Limb (tissue), 2 donors: ENCODE results near the gene PCED1B.
"Not testable (repeated sequence)": the region's sequence is repeated elsewhere in the genome, so short reads cannot be mapped to it uniquely, and the experiment has no call there.

Experiments used
- DNase-seq, 2 donors: peaks; one replicate each; pipeline ENCODE4 v3.0.0-alpha.2; 2016; ENCODE audit errors: extremely low spot score in 2 of 2

The PCED1B gene

DNA sequence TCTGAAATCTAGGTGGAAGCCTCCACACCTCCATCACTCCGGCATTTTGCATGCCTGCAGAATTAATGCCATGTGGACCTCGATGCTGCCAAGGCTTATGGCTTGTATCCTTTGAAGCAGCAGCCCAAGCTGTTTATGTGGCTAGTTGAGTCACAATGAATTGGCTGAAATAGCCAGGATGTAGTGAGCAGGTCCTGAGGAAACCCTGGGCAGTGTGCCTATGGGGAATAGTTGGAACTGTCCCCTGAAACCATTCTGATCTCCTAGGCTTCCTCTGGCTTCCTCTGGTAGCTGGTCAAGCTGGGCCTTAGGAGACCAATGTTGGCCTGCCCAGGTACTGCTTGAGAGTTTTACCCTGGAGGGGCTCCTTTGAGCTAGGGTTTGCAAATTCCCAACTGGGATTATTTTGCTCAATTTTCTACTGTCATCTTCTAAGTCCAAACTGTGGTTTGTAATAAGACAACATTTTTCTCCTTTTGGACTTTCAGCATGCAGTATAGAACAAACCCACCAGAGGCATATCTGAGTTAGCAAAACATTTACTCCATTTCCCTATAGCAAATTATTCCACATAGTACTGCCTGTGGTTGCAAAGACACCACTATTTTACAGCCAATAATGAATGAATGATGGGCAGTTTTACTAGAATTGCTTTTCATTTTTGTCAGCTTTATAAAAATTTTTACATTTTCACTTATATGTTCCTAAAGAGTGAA is 85.5 kb downstream of the PCED1B start:
- no peak for DNase-seq

DNA sequence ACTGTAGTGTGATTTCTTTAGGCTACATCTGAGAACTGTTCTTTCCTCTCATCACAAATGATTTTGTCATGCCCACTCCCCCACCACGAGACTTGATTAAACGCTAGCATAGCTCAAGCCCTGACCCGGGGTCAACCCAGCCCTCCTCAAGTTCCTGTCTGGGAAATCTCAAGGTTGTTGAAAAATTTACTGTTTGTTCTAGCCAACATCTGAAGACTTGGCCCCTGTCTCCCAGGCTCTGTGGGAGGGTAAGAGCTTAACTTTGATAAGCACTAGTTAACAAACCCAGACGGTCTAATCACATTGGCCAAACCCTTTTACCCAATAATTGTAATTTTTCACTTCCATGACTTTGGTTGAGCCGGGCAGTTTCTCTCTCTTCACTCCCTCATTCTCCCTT is 86.5 kb downstream of the PCED1B start:
- no peak for DNase-seq

DNA sequence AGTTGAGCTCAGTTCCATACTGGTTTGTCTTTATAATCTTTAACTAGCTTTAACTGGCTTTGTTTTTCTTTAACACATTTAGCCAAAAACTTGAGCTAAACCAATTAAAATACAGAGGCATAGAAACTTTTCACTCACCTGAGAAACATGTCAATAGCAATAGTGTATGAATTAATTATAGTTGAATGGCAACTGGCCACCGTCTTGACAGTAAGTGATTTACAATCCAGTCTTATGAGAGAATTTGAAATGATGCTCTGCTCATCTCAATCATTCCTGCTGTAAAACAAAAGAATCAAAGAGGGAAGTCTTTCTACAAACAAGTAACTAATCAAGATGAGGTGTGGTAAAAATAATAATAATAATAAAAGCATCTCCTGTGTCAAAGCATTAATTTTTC is 86.9 kb downstream of the PCED1B start:
- no peak for DNase-seq

DNA sequence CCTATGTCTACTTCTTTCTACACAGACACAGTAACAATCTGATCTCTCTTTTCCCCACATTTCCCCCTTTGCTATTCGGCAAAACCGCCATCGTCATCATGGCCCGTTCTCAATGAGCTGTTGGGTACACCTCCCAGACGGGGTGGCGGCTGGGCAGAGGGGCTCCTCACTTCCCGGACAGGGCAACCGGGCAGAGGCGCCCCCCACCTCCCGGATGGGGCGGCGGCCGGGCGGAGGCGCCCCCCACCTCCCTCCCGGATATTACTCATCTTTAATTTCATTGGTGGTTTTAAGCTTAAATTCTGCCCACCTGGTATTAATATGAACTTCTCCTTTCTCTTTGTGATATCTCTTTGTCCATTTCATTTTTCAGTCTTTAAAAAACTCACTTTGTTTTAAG is 90.9 kb downstream of the PCED1B start:
- not testable (repeated sequence) for DNase-seq

DNA sequence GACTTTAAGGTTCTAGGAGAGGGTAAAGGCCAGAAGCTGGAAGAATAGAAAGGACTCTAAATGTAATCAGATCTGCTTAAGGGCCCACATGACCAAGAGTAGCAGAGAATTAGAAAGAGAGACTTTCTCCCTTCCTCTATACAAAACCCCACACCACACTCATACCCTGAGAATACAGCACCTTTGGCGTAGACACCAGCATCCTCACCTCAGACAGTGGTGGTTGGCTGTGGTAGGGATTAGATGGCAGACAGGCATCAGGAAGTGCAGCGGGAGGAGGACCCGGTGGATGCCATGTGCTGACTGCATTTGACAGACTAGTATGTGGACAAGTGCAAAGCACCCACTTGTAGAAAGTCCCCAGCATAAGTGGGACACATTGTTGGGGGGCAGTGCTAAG is 98.6 kb downstream of the PCED1B start:
- no peak for DNase-seq

DNA sequence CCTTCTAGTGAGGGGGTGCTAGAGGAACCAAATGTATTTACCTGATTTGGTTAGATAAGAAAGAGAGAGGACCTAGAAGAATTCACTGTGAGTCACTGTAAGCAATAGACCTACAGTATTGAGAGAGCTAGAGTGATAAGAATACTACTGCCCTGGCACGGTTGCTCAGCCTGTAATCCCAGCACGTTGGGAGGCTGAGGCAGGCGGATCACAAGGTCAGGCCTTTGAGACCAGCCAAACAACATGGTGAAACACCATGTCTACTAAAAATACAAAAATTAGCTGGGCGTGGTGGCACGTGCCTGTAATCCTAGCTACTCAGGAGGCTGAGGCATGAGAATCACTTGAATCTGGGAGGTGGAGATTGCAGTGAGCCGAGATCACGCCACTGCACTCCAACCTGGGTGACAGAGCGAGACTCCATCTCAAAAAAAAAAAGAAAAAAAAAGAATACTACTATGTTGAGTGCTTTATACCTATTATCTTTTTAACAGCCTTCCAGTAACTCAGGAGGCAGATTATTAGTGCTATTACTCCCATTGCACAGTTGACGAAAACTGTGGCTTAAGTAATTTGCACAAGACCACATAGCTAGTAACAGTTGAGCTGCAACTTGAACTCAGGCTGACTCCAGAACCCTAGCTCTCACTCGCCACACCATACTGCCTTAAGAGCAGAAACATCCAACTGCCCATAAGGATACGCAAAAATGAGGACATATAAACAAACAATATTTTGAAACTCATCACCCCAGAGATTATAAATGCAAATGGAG is 102.9 kb downstream of the PCED1B start:
- not testable (repeated sequence) for DNase-seq

DNA sequence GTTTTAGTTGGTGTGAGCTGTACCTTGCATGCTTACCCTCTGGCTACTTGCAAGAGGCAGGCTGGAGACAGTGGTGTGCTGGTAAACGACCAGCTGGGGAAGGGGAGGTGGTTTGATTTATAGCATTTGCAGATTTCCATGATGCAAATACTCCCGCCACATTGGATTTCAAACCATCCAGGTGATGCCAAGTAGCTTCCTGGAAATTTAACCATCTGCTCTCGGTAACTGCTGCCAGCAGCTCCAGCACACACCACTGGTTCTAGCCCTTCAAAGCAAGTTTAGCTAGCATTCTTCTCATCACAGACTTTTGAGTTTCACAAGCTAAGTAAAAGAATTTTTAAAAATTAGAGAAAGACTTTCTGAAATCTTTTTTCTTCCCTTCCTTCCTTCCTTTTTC is 104.8 kb downstream of the PCED1B start:
- DNase-seq, result no peak

DNA sequence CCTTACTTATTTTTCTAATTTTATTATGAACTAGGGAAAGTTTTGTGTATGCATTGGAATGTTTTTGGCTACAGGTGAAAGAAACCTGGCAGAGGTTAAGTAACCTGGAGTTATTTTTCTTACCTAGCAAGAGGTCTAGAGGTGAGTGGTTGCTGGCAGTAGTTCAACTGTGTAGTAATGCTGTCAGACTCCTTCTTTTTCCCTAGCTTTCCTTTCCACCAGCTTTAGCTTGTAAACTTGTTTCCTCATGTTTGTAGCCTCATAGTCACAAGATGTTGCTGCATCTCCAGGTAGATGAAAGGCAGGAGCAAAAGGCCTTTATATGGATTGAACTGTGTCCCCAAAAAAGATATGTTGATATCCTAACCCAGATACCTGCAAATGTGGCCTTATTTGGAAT is 105.4 kb downstream of the PCED1B start:
- no peak for DNase-seq

DNA sequence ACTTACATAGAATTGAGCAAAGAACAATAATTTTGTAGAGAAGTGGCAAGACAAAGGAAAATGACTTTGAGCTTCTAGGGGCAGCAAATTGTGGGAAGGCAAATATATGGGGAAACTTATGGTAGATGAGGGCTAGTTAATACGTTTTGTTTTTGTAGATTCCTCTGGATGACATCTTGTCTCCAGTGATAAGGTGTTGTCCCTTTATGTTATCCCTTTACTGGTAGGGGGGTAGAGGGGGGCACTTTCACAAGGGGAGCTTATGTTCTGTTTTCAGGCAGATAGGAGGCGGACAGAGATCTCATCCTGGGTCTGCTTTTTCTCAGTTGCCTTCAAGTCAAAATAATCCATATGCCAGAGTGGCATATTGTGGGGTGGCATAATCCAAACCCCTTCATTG is 106.8 kb downstream of the PCED1B start:
- no peak for DNase-seq

DNA sequence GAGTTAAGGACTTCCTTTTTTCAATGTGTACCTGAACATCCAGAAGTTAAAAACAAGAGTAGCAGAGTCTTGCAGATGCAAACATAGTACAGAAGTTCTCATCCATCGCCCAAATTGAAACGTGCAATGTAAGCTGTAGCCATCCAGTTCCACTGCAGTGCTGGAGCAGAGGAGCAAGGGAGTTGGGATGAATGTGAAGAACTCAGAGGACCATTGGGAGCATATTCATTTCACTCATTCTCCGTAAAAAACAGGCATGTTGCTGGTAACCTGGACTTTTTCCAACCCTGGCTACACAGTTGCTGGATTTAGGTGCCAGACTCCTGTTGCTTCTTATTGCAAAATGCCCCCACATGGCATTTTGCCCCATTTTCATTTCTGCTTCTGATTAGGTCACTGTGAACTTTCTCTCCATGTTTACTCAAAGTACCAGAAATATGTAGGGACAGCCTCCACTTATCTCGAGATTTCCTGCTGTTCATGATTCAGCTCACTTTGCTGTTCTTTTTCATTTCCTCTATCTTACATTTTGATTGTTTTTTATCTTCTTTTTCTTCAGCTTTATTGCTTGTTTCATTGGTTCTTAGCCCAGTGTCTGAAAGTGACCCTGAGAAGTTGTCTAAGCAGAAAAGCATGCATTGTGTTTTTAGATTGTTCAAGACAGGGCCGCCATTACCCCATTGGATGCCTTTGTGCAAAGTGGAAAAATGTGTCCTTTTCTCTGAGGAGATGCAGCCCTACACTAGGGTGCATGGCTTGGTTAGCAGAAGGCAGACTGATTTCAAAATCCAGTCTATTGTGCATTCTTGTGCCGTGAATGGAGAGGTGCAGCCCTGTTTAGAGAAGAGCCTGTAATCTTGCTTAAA is 109.4 kb downstream of the PCED1B start:
- no peak for DNase-seq

DNA sequence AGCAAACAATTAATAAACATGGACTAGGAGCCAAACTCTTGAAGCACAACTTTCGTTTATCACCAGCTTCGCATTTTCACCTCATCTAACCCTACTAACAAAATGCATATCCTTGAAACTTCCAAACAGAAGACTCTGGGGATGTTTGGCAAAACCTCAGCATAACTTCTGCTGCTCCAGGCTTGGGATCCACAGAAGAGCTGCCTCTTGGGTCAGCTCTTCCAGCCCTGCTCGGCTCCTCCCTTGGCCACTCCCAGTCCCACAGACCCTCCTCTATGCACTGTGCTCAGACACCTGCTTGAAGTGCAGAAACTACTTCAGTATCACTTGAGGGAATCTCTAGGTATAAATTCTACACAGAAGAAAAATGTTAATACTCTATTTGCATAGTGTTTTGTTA is 110.3 kb downstream of the PCED1B start:
- no peak for DNase-seq

DNA sequence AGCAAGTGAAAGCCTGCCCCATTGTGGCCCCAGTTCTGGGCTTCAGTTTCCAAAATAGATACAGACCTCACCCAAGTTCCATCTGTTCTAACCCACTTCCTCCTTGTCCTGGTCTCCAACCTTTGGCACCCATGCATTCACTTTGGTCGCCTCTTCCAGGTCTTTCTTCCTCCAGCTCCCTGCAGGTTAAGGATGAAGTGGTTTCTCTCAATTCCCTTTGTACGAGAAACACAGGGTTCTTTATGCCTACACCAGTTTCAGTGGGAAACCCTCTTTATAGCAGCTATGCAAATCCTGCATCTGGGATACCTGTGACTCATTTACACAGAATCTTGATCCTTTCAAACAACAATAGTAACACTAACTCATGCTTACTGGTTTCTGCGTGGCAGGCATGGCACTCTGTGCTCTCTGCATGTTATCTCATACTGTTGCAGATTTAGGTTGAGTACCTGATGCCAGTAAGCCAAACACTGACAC is 110.9 kb downstream of the PCED1B start:
- DNase-seq, result no peak

DNA sequence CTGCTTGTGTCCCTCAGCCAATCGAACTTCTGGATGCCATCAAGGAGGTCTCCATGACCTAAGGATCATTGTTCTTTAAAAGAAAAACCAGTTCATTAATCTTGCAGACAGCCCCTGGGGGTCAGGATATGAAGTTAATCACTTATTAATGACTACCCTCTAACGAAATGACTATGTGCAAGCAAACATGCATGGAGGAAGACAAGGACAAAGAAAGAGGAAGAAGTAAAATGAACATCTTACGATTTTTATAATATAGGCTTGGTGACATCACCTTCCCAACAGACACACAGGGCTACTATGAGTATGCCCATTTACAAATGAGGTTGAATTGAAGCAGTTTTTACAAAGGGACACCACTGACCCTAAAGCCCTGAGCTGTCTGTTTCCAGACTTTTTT is 111.5 kb downstream of the PCED1B start:
- no peak for DNase-seq

DNA sequence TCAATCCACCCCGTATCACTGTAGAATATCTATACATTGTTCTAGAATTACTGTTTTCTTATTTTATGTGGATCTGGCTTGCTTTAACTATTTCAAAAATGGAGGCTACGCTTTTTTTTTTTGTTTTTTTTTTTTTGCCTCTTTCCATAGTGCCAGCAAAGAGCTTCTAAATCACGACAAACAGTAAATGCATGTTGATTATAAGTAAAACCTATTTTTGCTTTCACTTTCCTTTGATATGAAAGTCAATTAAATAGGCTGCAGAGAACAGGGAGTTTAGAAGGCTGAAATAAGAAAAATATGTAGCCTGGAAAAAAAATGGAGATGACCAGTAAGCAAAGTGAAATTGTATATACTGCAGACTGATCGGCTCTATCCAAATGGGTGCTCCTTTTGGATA is 112.6 kb downstream of the PCED1B start:
- no peak for DNase-seq

DNA sequence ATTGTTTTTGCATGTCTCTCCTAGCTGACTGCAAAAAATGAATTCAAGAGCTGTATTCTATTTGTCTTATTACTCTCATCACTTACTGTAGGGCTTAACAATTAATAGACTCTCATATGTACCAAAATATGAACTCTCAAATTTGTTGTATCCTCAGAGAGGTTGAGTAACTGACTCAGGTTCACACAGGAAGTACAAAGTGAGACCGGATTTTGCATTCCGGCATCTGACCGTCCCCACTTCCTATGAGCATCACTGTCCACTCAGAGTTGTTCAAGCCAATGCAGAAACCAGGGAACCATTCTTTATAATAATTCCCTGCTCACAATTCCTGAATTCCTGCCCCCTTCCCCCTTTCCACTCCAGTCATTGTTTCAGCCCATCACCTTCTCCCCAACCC is 113.6 kb downstream of the PCED1B start:
- no peak for DNase-seq

DNA sequence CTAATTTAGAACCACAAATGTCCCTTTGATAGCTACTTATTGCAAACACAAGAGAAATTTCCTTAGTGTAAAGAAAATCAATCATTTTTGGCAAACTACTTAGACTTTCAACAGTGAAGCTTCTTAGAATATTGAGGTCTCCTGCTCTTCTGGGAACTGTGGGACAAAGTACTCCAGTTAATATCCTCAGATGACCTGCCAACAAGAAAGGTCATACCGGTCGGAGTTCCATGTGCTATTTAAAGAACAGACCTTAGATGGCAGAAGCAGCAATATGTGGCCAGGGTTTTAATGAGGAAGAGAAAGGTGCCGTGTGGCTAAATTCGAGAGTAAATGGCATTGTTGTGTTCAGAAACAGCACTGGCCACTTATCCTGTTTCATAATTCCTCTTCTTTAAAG is 115.1 kb downstream of the PCED1B start:
- DNase-seq, result no peak

DNA sequence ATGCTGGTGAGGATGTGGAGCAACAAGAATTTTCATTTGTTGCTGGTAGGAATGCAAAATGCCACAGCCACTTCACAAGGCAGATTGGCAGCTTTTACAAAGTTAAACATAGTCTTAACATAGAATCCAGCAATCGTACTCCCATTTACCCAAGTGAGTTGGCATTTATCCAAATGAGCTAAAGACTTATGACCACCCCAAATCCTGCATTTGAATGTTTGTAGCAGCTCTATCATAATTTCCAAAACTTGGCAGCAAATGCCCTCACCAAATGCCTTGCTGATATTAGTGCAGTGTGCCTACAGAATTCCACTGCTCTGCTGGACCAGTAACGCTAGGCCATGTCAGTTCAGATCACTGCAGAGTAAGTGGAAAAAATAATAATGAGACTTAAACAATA is 121.0 kb downstream of the PCED1B start:
- no peak for DNase-seq

DNA sequence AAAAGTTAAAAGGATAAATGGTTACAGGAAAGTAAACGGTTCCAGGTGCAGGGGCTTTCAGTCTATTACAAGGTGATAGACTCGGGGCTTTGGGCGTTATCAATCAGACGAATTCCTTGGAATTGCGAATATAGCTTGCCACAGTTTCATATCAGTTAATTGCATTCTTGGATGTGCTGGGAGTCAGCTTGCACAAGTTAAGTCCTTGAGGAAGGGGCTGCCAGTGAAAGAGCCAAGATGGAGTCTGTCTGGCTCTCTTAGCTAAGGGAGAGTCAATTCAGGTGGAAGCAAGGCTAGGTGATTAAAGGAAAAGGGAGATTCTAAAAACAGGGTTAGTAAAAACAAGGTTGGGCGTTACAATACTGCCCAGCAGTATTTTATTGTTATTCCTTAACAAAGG is 121.8 kb downstream of the PCED1B start:
- DNase-seq, result not testable (repeated sequence)

DNA sequence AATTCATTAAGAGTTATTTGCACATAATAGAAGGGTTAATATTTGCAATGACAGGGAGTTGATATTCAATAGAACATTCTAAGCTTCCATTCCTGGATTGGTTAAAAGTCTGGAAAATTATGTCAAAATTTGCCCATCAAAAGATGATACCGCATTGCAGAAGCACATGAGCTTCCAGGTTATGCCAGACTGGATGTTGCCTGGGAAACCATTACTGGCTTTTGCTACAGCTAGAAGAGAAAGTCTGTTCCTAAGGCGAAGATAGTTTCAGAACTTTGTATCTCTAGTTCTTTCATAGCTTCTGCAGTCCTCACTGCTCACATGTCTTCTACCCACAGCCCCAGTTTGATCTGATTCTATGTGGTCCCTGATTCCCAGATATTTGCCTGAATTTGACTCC is 122.8 kb downstream of the PCED1B start:
- DNase-seq, result no peak

DNA sequence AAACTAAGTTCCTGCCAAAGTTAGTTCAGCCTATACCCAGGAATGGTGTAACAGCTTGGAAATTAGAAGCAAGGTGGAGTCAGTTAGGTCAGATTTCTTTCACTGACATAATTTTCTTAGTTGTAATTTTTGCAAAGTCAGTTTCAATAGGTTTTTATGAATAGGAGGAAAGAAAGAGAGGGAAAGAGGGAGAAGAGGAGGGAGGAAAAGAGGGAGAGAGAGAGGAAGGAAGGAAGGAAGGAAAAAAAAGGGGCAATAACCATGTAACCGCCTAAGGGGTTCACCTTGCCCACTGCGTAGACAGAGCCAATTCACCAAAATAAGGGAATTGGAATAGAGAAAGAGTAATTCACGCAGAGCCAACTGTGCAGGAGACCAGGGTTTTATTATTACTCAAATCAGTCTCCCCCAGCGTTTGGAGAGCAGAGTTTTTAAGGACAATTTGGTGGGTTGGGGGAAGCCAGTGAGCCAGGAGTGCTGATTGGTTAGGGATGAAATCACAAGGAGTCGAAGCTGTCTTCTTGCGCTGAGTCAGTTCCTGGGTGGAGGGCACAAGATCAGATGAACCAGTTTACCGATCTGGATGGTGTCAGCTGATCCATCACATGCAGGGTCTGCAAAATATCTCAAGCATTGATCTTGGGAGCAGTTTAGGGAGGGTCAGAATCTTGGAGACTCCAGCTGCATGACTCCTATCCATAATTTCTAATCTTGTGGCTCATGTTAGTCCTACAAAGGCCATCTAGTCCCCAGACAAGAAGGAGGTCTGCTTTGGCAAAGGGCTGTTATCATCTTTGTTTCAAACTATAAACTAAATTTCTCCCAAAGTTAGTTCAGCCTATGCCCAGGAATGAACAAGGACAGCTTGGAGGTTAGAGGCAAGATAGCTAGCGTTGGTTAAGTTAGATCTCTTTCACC is 126.4 kb downstream of the PCED1B start:
- no peak for DNase-seq
